ENCODE measurements around the gene ETS2.
"Not testable (repeated sequence)": the region's sequence is repeated elsewhere in the genome, so short reads cannot be mapped to it uniquely, and the experiment has no call there.

Gene ETS2

DNA sequence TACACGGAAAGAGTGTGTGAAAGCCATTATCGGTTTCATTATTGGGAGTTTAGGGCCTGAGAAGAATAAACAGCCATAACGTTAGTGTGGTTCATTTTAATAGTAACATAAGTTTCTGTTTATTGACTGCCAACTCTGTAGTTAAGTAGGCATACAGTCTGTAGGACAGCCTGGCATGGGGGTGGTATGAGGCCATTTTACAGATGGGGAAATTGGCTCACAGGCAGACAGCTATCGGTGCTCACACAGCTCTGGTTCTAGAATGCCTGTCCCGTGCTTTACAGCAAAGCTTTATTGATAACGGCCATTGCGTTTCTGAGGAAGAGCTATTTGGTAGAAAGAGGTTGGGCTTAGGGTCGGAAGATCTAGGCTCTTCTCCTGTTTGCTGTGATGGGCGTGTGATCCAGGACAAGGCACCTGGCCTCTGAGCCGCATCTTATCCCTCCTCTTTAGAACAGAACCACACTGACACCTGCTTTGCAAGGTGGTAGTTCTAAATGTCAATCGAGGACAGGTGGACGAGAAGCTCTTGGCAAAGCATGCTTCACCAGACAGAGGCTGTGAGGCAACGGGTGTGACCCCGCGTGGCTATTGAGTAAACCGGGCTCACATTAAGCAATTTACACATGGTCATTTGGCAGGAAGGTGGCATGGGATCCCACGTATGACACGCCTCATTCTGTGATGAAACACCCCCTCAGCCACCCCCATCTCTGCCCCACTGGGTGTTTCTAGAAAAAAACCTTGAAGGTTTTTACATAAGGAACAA, 14.9 kb downstream of the ETS2 start:
- peaks cover 0 to under 1% of the 10 kb centered on the region in 2 donors for H3K4me1 Mint-ChIP-seq (ENCODE audit: low read depth in 2 of 2)
- no peak for DNase-seq
- no peak for ATAC-seq (replicated peaks)
- no peaks in the 10 kb centered on the region for H3K27me3 Mint-ChIP-seq
- H3K4me3 Mint-ChIP-seq, result no peak overlapping the region
- H3K36me3 Mint-ChIP-seq (ENCODE audit: insufficient read depth), result peaks cover 56% of the 10 kb centered on the region
- no peak overlapping the region for H3K27ac Mint-ChIP-seq
- H3K9me3 Mint-ChIP-seq, result no peaks in the 10 kb centered on the region

DNA sequence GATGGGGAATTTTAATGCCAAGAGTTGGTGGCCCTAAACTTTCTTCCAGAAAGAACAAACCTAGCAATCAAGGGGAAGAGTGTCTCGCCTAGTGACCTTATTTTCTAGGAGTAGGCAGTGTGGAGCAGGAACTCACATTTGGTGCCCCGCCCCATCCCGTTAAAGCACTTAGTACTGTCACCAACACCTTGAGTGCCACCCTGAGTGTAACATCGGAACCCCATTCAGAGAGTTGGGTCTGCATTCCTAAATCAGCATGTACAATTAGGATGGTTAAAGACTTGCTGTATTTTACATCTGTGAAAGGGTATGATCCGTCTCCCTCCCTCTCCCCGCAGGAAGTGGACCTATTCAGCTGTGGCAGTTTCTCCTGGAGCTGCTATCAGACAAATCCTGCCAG, 15.5 kb downstream of the ETS2 start:
- no peaks in the 10 kb centered on the region for H3K9me3 Mint-ChIP-seq
- H3K27ac Mint-ChIP-seq, result no peak overlapping the region
- H3K4me1 Mint-ChIP-seq (ENCODE audit: low read depth in 2 of 2), result no peaks in the 10 kb centered on the region
- H3K36me3 Mint-ChIP-seq (ENCODE audit: insufficient read depth), result peaks cover 55% of the 10 kb centered on the region
- ATAC-seq (replicated peaks) (no peak), DNase-seq (no peak)
- H3K27me3 Mint-ChIP-seq, result no peaks in the 10 kb centered on the region
- no peak overlapping the region for H3K4me3 Mint-ChIP-seq

DNA sequence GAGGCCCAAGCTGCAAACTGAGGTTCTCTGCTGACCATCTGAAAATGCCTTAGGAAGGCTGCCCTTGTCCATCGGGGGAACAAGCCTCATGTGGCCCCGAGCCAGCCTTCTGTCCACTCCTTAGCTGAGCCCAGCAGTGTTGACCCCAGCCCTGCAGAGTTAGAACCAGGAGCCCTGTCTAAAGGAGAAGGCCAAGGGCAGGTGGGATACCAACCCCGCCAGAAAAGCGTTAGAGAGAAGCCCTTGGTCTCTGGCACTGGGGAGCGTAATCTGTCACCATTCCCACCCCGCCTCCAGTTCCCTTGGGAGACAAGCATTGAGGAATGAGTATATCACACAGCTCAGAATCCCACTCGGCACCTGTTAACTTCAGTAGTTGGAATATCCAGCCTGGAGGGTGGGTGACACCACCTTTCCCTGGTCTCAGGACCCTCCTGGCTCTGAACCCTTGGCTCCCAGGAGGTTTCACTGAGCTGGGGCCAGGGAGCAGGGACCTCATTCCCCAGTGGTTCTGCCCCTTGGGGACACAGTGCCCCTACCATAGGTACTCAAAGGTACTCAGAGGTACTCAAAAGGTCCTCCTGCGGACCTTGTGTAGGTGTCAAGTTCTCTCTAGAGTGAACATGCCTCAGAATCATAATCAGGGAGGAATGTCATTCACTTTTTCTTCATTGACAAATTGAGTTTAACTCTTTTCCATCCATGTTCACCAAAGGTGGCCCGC, 16.4 kb downstream of the ETS2 start:
- ATAC-seq (replicated peaks), result no peak
- no peaks in the 10 kb centered on the region for H3K27me3 Mint-ChIP-seq
- H3K4me3 Mint-ChIP-seq, result no peak overlapping the region
- H3K36me3 Mint-ChIP-seq (ENCODE audit: insufficient read depth), result peaks cover 47% of the 10 kb centered on the region
- H3K4me1 Mint-ChIP-seq (ENCODE audit: low read depth in 2 of 2), result no peaks in the 10 kb centered on the region
- H3K27ac Mint-ChIP-seq, result no peak overlapping the region
- H3K9me3 Mint-ChIP-seq, result no peaks in the 10 kb centered on the region
- no peak for DNase-seq

DNA sequence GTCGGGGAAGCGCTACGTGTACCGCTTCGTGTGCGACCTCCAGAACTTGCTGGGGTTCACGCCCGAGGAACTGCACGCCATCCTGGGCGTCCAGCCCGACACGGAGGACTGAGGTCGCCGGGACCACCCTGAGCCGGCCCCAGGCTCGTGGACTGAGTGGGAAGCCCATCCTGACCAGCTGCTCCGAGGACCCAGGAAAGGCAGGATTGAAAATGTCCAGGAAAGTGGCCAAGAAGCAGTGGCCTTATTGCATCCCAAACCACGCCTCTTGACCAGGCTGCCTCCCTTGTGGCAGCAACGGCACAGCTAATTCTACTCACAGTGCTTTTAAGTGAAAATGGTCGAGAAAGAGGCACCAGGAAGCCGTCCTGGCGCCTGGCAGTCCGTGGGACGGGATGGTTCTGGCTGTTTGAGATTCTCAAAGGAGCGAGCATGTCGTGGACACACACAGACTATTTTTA, 17.1 kb downstream of the ETS2 start:
- ATAC-seq (replicated peaks), result no peak
- H3K4me1 Mint-ChIP-seq (ENCODE audit: low read depth in 2 of 2), result no peaks in the 10 kb centered on the region
- no peaks in the 10 kb centered on the region for H3K9me3 Mint-ChIP-seq
- no peak overlapping the region for H3K4me3 Mint-ChIP-seq
- DNase-seq, result no peak
- H3K27me3 Mint-ChIP-seq, result no peaks in the 10 kb centered on the region
- H3K27ac Mint-ChIP-seq, result no peak overlapping the region
- peaks cover 40% of the 10 kb centered on the region for H3K36me3 Mint-ChIP-seq (ENCODE audit: insufficient read depth)

GRCh38 chr21:38823737-38824123, 18.0 kb downstream of the ETS2 start:
- ATAC-seq (replicated peaks) (no peak), DNase-seq (no peak)
- Mint-ChIP-seq H3K4me3 (no peak overlapping the region), H3K36me3 (ENCODE audit: insufficient read depth) (peaks cover 40% of the 10 kb centered on the region), H3K9me3 (no peaks in the 10 kb centered on the region), H3K27me3 (no peaks in the 10 kb centered on the region), H3K27ac (no peak overlapping the region), H3K4me1 (ENCODE audit: low read depth in 2 of 2) (no peaks in the 10 kb centered on the region)

DNA sequence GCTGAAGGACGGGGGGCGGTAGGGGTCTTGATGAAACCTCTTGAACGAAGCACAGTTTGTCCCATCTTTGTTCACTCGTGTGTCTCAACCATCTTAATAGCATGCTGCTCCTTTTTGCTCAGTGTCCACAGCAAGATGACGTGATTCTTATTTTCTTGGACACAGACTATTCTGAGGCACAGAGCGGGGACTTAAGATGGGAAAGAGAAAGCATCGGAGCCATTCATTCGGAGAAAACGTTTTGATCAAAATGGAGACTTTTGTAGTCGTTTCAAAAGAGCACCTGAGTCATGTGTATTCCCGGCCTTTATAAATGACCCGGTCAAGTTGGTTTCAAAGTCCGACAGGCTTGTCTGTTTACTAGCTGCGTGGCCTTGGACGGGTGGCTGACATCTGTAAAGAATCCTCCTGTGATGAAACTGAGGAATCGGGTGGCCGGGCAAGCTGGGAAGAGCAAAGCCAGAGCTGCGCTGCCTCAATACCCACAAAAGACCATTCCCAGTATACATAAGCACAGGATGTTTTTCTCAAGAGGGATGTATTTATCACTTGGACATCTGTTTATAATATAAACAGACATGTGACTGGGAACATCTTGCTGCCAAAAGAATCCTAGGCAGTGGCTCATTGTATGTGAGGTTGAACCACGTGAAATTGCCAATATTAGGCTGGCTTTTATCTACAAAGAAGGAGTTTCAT, 18.5 kb downstream of the ETS2 start:
- ATAC-seq (replicated peaks), result no peak
- H3K4me3 Mint-ChIP-seq, result no peak overlapping the region
- no peaks in the 10 kb centered on the region for H3K4me1 Mint-ChIP-seq (ENCODE audit: low read depth in 2 of 2)
- H3K9me3 Mint-ChIP-seq, result no peaks in the 10 kb centered on the region
- no peak for DNase-seq
- no peak overlapping the region for H3K27ac Mint-ChIP-seq
- peaks cover 34% of the 10 kb centered on the region for H3K36me3 Mint-ChIP-seq (ENCODE audit: insufficient read depth)
- H3K27me3 Mint-ChIP-seq, result no peaks in the 10 kb centered on the region

DNA sequence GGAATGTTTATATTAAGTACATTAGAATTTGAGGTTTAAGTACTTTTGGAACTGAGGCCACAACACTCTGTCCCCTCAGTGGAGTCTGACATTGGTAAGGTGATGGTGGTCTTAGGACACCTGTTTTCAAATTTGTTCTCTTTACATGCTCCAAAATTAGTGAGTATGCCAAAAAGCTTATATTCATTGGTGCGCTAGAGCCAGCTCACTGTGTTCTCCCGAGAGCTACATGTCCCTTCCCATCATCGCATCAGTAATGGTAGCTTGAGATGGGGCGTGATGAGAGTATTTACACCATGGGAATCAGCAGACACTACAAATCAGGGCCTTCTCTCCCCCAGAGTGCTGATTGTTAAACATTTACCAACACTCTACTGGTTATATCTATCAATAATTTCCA, 19.5 kb downstream of the ETS2 start:
- H3K27ac Mint-ChIP-seq, result no peak overlapping the region
- peaks cover 34% of the 10 kb centered on the region for H3K36me3 Mint-ChIP-seq (ENCODE audit: insufficient read depth)
- ATAC-seq (replicated peaks) (no peak), DNase-seq (no peak)
- no peak overlapping the region for H3K4me3 Mint-ChIP-seq
- H3K27me3 Mint-ChIP-seq, result no peaks in the 10 kb centered on the region
- no peaks in the 10 kb centered on the region for H3K4me1 Mint-ChIP-seq (ENCODE audit: low read depth in 2 of 2)
- no peaks in the 10 kb centered on the region for H3K9me3 Mint-ChIP-seq

GRCh38 chr21:38825921-38826320, 20.2 kb downstream of the ETS2 start:
- H3K9me3 Mint-ChIP-seq, result no peaks in the 10 kb centered on the region
- no peak overlapping the region for H3K27ac Mint-ChIP-seq
- DNase-seq (no peak), ATAC-seq (replicated peaks) (no peak)
- H3K4me1 Mint-ChIP-seq (ENCODE audit: low read depth in 2 of 2), result peaks cover 3 to 4% of the 10 kb centered on the region in 2 donors
- peaks cover 30% of the 10 kb centered on the region for H3K36me3 Mint-ChIP-seq (ENCODE audit: insufficient read depth)
- H3K4me3 Mint-ChIP-seq, result no peak overlapping the region
- no peaks in the 10 kb centered on the region for H3K27me3 Mint-ChIP-seq

DNA sequence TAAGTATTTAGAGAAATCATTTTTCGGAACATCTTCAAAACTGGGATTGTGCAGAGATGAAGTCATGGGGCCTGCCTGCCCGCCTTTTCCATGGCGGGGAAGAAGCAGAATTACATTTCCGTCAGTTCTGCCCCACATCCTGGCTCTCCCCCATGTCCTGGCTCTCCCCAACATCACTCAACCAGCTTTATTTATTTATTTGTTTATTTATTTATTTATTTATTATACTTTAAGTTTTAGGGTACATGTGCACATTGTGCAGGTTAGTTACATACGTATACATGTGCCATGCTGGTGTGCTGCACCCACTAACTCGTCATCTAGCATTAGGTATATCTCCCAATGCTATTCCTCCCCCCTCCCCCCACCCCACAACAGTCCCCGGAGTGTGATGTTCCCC, 22.4 kb downstream of the ETS2 start:
- not testable (repeated sequence) for H3K36me3 Mint-ChIP-seq (ENCODE audit: insufficient read depth); DNase-seq; H3K27me3 Mint-ChIP-seq

GRCh38 chr21:38830671-38831525, 25.2 kb downstream of the ETS2 start:
- no peak for DNase-seq
- Mint-ChIP-seq H3K4me3 (no peak overlapping the region), H3K4me1 (ENCODE audit: low read depth in 2 of 2) (peaks cover 12 to 16% of the 10 kb centered on the region in 2 donors), H3K27me3 (peaks cover 16 to 30% of the 10 kb centered on the region in 2 donors), H3K36me3 (ENCODE audit: insufficient read depth) (no peaks in the 10 kb centered on the region), H3K9me3 (no peaks in the 10 kb centered on the region), H3K27ac (peak overlapping the region in 1 of 2 donors; percentile 67)
- ATAC-seq (replicated peaks), result no peak

More for the DNA sequence above, 22.4 kb downstream of the ETS2 start:
- H3K9me3 Mint-ChIP-seq; H3K27ac Mint-ChIP-seq; ATAC-seq (replicated peaks); H3K4me3 Mint-ChIP-seq: not testable (repeated sequence)
- peaks cover 12 to 16% of the 10 kb centered on the region in 2 donors for H3K4me1 Mint-ChIP-seq (ENCODE audit: low read depth in 2 of 2)

DNA sequence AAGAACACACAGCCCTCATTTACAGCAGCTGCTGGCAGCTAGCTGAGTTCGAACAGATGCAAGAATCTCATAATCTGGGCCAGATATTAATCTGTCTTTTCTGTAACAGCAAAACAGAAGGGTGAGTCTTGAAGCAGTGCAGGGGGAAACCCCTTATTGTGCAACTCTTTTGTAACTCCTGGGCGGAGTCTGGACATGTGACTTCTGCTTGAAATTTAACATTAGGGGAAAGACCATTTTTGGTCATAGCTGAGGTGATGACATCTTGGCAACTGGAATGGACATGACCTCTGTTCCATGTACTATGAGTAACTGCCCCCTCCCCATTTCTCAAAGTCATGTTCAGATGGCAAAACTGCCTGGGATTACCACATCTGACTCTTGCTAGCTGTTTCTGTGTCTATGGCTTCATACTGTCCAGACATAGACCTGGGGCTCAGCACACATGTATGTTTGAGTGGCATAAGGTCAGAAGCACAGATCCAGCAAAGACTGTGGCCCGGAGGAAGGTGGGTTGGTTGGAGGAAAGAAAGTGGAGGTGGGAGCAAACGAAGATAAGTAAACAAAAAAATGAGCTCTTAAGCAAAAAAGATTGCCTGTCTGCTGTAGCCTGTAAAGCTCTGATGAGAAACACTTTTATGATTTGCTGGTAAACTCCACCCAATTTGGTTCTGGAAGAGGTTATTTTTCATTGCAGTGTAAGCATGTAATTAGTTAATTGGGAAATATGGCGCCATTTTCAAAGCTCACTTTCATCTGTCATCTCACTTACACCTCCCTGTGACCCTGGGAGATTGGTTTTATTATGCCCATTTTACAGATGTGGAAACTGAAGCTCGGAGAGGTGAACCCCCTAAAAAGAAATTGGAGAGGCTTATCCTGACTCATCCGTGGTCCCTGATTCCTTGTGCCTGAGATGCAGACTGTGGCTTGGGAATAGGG, 26.1 kb downstream of the ETS2 start:
- no peak overlapping the region for H3K4me3 Mint-ChIP-seq
- peaks cover 16 to 30% of the 10 kb centered on the region in 2 donors for H3K27me3 Mint-ChIP-seq
- peaks cover 12 to 16% of the 10 kb centered on the region in 2 donors for H3K4me1 Mint-ChIP-seq (ENCODE audit: low read depth in 2 of 2)
- ATAC-seq (replicated peaks) (peak; percentile 96), DNase-seq (peak; percentile 9 to 37 (median 36))
- H3K36me3 Mint-ChIP-seq (ENCODE audit: insufficient read depth), result no peaks in the 10 kb centered on the region
- H3K9me3 Mint-ChIP-seq, result no peaks in the 10 kb centered on the region
- H3K27ac Mint-ChIP-seq, result peak overlapping the region in 1 of 2 donors; percentile 67

DNA sequence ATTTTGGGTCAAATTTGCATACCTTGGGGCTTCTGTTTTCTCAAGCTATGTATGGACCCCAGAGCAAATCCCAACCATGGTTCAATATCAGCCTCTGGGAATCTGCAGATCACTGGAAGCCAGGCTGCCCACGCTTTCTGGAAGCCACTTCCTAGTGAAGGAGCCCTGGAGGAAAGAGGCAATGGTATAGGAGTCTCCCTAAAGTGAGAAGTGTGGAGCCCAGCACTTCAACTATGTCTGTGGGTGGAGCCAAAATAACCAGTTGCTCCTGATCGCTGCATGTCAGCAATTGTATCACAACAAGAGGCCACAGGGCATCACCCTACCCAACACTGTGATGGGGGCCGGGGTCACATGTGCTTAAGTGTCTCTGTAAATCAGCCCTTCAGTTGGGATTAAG, 26.9 kb downstream of the ETS2 start:
- no peak overlapping the region for H3K4me3 Mint-ChIP-seq
- H3K27ac Mint-ChIP-seq, result no peak overlapping the region
- H3K36me3 Mint-ChIP-seq (ENCODE audit: insufficient read depth), result no peaks in the 10 kb centered on the region
- H3K9me3 Mint-ChIP-seq, result no peaks in the 10 kb centered on the region
- ATAC-seq (replicated peaks), result no peak
- no peak for DNase-seq
- H3K27me3 Mint-ChIP-seq, result peaks cover 16 to 30% of the 10 kb centered on the region in 2 donors
- peaks cover 12 to 16% of the 10 kb centered on the region in 2 donors for H3K4me1 Mint-ChIP-seq (ENCODE audit: low read depth in 2 of 2)

All from effector memory CD8-positive, alpha-beta T cell (primary cell).